Vagina (tissue), 2 donors: ENCODE data around the gene ADAMTS15.

Experiments used
- POLR2A ChIP-seq, 2 donors: fragments of 450-650 bp; IDR thresholded peaks; one replicate each; pipeline ENCODE4 v1.6.1; 2017; ENCODE audit warnings: antibody characterized with exemption in 2 of 2, mild to moderate bottlenecking in 2 of 2, moderate library complexity in 2 of 2
- TF ChIP-seq, protein P1 (sequence below), 3 experiments: fragments of 450-650 bp in 2 of 3; fragments of 200-600 bp in 1 of 3; sonication (generic) in 1 of 3; IDR thresholded peaks; one replicate each; pipeline ENCODE4 v1.5.1; 2017 to 2019; ENCODE audit warnings: antibody characterized with exemption in 3 of 3, mild to moderate bottlenecking in 2 of 3, moderate library complexity in 2 of 3

DNA sequence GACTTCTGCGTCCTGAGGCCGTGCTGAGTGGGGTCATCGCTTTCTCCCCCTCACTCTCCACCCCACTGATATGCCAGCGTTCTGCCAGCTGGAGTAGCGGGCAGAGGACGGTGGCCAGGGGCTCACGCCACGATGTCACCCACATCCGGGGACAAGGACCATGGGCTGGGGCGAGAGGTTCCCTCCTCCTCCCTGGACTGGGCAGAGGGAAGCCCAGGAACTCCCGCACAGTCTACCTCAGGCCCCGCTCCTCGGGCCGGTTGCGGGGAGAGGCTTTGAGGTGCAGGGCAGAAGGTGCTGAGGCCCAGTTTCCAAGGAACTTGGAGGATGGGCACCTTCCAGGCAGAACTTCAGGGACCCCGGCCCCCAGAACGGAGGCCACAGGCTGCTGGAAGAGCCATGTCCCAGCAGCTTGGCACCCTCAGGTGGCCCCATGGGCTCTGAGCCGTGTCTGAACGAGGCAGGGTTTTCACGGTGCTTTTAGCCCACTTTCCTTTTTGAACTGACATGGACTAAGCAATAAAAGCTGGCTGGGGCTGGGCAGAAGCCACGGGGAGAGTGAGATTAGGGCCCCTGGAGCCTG lies 25.4 kb downstream of the ADAMTS15 start:
- TF ChIP-seq POLR2A (IDR thresholded peaks at IDR 0.05), result no peak
- TF ChIP-seq, protein P1, sequence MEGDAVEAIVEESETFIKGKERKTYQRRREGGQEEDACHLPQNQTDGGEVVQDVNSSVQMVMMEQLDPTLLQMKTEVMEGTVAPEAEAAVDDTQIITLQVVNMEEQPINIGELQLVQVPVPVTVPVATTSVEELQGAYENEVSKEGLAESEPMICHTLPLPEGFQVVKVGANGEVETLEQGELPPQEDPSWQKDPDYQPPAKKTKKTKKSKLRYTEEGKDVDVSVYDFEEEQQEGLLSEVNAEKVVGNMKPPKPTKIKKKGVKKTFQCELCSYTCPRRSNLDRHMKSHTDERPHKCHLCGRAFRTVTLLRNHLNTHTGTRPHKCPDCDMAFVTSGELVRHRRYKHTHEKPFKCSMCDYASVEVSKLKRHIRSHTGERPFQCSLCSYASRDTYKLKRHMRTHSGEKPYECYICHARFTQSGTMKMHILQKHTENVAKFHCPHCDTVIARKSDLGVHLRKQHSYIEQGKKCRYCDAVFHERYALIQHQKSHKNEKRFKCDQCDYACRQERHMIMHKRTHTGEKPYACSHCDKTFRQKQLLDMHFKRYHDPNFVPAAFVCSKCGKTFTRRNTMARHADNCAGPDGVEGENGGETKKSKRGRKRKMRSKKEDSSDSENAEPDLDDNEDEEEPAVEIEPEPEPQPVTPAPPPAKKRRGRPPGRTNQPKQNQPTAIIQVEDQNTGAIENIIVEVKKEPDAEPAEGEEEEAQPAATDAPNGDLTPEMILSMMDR (IDR thresholded peaks at IDR 0.05), result no peak
